ENCODE data around the gene TMBIM6.
"Not testable (repeated sequence)": the region's sequence is repeated elsewhere in the genome, so short reads cannot be mapped to it uniquely, and the experiment has no call there.

Gene TMBIM6

GRCh38 chr12:49721355-49721754, 20.0 kb upstream of the TMBIM6 start:
- DNase-seq (ENCODE audit: insufficient read length, low spot score); FAIRE-seq: not testable (repeated sequence)

GRCh38 chr12:49728446-49728845, 12.9 kb upstream of the TMBIM6 start:
- FAIRE-seq (no peak), DNase-seq (ENCODE audit: insufficient read length, low spot score) (no peak)

DNA sequence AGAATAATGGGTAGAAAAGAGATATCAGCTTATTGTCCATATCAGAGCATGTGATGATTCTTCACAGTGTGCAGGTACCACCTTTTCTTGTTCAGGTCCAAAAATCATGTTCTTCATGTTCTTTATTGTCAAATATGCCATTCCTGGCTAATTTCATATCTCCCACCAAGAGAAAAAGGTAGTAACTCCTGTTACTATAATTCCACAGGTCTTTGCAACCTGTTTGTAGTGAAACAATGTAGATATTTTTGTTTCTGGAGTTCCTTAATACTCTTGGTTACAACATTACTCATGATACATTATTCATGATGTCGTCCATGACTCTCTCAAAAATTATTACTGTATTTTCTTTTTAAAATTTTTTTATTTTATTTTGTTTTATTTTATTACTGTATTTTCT, 11.3 kb upstream of the TMBIM6 start:
- no peak for FAIRE-seq

GRCh38 chr12:49730568-49731101, 10.7 kb upstream of the TMBIM6 start:
- DNase-seq (ENCODE audit: insufficient read length, low spot score): no peak
- no peak for FAIRE-seq

More for the DNA sequence above, 11.3 kb upstream of the TMBIM6 start:
- no peak for DNase-seq (ENCODE audit: insufficient read length, low spot score)

DNA sequence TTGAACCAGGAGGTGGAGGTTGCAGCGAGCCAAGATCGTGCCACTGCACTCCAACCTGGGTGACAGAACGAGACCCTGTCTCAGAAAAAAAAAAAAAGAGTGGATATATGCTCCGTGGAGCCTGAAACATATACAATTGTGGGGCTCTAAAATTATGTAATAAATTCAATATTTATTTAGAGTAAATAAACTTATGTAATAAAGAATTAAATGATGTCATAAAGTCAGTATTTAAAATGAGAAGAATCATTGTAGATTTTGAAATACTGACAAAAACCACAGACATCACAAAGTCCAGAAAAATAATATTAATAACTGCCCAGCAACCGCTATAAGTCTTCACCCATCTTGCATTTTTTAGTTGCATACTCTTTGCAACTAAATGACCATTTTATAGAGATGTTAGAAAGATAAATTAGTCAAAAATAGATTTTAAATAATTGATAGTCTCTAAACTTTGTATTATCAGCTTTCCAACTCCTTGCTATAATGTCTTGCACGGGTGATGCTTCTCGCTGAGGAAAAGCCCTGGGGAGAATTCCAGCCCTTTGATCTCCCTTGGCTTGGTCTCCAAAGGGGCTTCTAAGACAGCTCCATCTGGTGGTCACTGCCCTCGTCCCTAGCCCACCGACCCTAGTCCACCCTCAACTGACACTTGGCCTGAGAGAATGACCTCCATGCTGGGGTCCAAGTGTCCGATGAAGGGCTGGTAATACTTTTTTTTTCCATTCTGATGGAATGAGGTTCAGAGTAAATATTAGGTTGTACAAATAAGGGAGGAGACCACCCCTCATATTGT, 7.9 kb upstream of the TMBIM6 start:
- DNase-seq (ENCODE audit: insufficient read length, low spot score): no peak
- no peak for FAIRE-seq

DNA sequence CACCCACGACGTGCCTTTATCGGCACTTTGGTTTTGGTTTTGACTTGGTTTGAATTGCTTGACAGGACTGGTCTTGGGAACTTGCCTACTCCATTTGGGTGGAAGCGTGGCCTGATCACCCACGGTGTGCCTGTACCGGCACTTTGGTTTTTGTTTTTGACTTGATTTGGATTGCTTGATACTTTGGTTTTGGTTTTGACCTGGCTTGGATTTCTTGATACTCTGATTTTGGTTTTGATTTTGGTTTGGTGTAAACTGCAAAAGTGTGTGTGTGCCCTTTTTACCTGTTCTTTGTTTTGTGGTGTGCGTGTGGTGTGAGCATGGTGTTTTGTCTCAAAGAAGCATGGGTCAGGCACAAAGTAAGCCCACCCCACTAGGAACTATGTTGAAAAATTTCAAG, 6.5 kb upstream of the TMBIM6 start:
- not testable (repeated sequence) for FAIRE-seq; DNase-seq (ENCODE audit: insufficient read length, low spot score)

DNA sequence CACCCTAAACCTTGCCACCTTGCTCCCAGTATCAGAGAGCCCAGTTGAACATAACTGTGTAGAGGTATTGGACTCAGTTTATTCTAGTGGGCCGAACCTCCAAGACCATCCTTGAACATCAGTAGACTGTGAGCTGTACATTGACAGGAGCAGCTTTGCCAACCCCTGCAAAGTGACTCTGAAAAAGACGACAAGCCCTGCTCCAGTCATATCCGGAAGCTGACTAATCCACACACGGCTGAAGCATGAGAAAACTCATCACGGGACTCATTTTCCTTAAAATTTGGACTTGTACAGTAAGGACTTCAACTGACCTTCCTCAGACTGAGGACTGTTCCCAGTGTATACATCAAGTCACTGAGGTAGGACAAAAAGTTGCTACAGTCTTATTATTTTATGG, 2.6 kb upstream of the TMBIM6 start:
- not testable (repeated sequence) for DNase-seq (ENCODE audit: insufficient read length, low spot score); FAIRE-seq

DNA sequence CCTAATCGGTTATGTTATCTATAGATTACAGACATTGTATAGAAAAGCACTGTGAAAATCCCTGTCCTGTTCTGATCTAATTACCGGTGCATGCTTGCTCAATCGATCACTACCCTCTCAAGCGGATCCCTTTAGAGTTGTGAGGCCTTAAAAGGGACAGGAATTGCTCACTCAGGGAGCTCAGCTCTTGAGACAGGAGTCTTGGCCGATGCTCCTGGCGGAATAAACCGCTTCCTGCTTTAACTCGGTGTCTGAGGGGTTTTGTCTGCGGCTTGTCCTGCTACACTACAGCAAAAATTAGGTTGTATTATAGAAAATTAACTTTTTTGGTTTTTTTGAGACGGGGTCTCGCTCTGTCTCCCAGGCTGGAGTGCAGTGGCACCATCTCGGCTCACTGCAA, 1.1 kb upstream of the TMBIM6 start:
- FAIRE-seq; DNase-seq (ENCODE audit: insufficient read length, low spot score): not testable (repeated sequence)

DNA sequence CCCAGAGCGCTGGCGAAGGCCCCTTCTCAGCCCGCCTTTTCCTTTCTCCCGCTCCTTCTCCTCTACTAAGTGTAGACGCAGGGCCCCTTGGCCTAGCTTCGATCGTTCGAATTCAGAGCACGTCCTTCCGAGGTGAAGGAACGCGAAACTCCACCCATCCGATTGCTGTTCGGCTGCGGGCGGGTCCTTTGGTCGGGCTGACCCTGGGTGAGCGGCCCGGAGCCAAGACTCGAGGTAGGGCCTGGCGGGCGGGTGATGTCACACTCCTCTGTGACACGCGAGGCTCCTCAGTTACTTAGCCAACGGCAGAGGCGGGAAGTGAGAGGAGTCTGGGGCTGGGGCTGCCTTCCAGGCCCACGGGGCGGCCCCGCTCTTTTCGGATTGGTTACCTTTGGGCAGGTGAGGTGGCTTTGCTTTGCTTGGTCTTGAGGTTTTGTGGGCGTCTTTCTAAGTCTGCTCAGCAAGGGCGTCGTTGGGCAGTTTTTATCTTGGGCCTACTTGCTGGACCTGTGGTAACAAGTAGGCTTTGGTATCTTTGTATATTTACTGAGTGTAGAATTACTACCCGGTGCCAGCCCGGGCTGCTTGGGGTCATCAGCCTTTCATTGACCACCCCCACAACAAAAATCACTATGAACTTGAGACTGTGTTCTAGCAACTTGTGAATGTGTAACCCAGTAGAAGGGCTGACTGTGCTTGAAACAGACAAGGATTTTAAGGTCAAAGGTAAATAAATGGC, 694 bp downstream of the TMBIM6 start:
- DNase-seq (ENCODE audit: insufficient read length, low spot score): peak; percentile 70
- FAIRE-seq: no peak

- no peak for FAIRE-seq
Measured at GRCh38 chr12:49744363-49744885, 3.1 kb downstream of the TMBIM6 start.

GRCh38 chr12:49748306-49748705, 6.9 kb downstream of the TMBIM6 start:
- DNase-seq (ENCODE audit: insufficient read length, low spot score) (no peak), FAIRE-seq (no peak)

More at GRCh38 chr12:49744363-49744885, 3.1 kb downstream of the TMBIM6 start:
- no peak for DNase-seq (ENCODE audit: insufficient read length, low spot score)

DNA sequence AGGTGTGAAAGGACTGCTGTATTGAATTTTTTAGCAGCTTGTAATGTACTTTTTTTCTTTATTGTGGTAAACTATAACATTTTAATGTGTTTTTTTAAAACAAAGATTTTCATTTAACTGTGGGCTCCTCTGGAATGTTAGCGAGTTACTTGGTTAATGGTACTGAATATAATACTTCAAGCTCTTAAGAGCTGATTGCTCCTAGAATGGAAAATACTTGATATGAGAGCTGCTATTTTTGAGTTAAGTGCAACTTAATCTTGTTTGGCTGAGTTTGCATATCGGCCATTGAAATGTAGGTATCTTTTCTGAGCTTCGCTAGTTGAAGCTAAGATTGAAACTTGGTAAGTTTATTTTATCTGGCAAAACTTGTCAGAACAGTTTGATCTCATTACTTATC, 7.4 kb downstream of the TMBIM6 start:
- DNase-seq (ENCODE audit: insufficient read length, low spot score): no peak
- no peak for FAIRE-seq

DNA sequence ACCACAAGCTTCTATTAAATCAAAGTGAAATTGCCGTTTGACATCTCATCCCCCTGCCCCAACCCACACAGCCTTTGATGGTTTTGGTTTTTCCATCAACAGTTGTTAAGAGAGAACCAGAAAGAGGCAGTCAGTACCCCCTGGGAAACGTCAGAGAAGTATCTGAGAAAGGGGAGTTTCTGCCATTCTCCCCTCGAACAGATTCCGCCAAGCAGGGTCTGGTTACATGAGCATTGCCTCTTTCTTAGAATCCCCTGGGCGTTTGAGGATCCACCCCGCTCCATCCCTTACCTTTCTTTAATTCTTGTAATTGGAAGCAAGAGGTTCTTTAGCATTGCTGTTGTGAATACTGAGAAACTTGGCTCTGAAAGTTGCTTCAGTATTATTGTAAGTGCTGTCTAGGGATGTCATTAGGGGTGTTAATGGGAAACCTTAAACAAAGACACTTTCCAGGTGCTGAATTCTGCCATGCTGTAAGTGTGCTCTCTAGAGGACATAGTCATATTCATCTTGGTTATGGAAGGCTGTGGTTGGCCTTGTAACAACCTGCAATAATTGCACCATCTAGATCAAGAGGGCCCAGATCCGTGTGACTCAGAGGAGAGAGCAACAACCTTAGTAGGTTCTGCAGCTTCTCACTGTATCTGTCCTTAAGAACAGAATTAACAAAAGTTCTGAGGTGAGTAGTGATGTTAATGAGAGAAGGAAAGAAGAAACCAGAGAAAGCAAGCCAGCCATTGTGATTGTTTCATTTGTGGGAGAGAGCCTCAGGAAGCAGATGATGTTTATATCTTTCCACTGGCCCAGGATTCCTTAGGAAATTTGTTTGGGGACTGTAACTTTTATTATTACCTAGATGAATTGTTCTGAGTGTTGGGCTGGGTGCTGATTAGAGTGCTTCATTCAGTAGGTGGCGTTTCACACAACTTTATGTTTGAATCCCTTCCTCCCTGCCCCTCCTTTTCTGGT, 9.0 kb downstream of the TMBIM6 start:
- FAIRE-seq (no peak), DNase-seq (ENCODE audit: insufficient read length, low spot score) (no peak)

DNA sequence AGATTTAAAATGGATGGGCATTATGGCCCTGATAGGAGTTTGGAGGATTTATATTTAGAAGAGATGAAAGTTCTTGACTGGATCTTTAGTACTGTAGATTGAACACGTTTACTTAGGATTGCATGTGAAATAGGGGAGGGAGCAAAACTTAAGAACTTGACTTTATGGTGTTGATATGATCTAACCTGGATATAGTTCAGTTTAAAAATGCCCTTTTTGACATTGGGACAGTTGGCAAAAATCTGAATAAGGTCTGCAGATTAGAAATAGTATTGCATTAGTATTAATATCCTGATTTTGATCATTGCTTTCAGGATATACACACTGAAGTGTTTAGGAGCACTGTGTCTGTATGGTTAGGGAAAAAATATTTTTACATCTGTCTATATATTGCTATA, 9.6 kb downstream of the TMBIM6 start:
- no peak for DNase-seq (ENCODE audit: insufficient read length, low spot score)
- FAIRE-seq: no peak

- no peak for FAIRE-seq
Measured at GRCh38 chr12:49761677-49762467, 20.5 kb downstream of the TMBIM6 start.

DNA sequence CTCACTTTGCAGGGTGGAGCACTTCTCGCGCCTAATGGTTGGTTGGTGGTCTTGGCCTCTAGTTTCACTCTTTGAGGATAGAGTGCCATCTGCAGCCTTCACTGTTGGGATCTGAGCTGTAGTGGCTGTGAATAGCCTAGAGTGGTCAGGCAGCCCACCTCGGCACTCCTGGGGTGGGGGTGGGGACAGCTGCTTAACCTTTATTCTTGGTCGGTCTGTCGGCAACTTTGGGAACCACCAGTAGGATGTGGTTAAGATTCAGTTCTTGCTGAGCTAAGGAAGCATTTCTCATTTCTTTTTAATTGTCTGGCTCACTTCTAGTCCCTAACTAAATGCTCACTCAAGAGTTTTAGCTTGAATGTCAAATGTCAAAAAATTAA, 21.1 kb downstream of the TMBIM6 start:
- DNase-seq (ENCODE audit: insufficient read length, low spot score): no peak

More at GRCh38 chr12:49761677-49762467, 20.5 kb downstream of the TMBIM6 start:
- DNase-seq (ENCODE audit: insufficient read length, low spot score): no peak

DNA sequence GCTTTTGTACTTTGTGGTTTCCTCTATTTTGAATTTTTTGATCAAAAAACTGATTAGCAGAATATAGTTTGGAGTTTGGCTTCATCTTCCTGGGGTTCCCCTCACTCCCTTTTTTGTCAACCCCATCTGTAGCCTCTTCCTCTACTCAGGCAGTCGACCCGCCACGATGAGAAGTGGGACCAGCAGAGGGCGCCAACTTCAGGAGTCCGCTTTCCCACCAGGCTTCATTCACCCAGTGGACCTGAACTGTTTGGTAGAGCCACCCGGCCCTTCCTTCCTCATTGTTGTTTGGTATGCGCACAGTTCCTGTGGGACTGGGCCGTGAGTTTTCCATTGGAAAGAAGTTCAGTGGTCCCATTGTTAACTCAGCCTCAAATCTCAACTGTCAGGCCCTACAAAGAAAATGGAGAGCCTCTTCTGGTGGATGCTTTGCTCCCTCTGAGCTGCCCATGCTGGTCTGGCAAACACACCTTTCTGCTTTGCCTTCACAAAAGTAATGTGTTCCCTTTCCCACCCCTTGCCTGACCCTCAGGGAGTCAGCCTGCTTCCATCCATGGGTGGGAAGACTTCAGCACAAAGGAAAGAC, 21.7 kb downstream of the TMBIM6 start:
- FAIRE-seq: no peak
- peak; percentile 57 for DNase-seq (ENCODE audit: insufficient read length, low spot score)

More for the DNA sequence above, 21.1 kb downstream of the TMBIM6 start:
- FAIRE-seq: no peak

- no peak for DNase-seq (ENCODE audit: insufficient read length, low spot score)
- no peak for FAIRE-seq
Measured at GRCh38 chr12:49764126-49764525, 22.8 kb downstream of the TMBIM6 start.

DNA sequence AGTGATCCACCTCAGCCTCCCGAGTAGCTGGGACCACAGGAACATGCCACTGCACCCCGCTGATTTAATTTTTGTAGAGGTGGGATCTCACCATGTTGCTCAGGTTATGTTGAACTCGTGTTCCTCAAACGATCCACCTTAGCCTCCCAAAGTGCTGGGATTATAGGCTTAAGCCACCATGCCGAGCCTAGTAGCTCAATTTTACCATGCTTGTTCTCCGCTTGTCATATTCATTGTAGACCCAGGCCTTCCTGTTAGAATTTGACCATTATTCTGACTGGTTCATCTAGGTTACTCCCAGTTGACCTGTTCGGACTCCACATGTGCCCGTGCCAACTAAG, 24.7 kb downstream of the TMBIM6 start:
- no peak for FAIRE-seq
- DNase-seq (ENCODE audit: insufficient read length, low spot score): no peak

Data from HTR-8/SVneo (cell line).